ENCODE measurements around the gene CDC42BPG. TPM values are rescaled to one million over a fixed set of nuclear protein-coding genes. Genes with fewer than 3 reads are reported as not detected.

CDC42BPG gene
- total and polyA plus RNA-seq, 10 of the 15 experiments (the other 5 are each of a cell fraction or from before 2014, with no cell fraction given), result 0.02 to 1.3 (median 0.09) TPM; not detected in 1

DNA sequence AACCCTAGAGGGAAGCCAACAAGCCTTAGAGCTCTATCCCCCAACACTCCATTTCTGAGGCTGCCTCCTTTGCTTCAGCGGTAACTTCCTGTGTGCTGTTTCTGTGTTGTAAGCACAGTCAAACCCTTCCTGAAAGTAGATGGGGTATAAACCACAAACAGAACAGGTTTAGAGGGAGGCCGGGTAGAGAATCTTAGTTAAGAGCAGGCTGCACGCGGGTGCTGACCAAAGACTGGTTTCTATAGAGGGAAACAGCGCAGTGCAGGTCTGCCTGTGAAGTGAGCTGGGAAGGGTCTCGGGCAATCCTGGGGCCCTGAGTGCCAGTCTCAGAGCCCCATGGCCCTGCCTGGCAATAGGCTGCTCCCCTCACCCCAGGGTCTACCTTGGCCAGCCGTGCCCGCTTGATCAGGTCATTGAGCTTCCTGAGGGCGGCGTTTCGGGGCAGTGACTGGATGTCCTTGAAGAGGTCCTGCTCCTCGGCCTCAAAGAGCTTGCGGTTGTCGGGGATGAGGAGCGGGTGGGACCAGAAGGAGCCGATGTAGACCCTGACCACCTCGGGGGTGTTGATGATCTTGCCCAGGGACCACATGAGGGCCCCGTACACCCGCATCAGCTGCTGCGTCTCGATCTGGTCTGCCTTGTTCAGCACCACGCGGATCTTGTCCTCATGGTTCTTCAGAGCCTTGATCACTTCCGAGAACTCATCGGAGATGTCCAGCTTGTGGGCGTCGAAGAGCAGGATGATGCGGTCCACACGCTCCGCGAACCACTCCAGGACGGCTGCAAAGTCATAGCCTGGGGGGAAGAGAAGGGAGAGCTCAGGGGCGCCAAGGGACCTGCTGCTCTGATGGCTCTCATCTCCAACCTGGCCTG, 15.3 kb upstream of the CDC42BPG start (continued):
- TF ChIP-seq ETV6 (conservative IDR thresholded peaks at IDR 0.05 in 1 of 2, IDR thresholded peaks at IDR 0.05 in 1 of 2; ENCODE audit: borderline replicate concordance in 1 of 2, low read depth in 1 of 2) (peak in 1 of 2 experiments; percentile 99; a peak in 2 of 4 replicates), ZSCAN29 (IDR thresholded peaks at IDR 0.05) (peak; percentile 89), RBBP5 (conservative IDR thresholded peaks at IDR 0.05) (no peak), ZNF384 (IDR thresholded peaks at IDR 0.05; ENCODE audit: borderline replicate concordance, low read depth, low read length) (no peak), EGR1 (IDR thresholded peaks at IDR 0.05; ENCODE audit: borderline replicate concordance in 1 of 2, low read depth in 2 of 2, low read length in 2 of 2) (peak in 1 of 2 experiments; percentile 74; a peak in 2 of 3 replicates), PML (IDR thresholded peaks at IDR 0.05; ENCODE audit: low read length) (no peak), NR2C2 (IDR thresholded peaks at IDR 0.05; ENCODE audit: borderline replicate concordance, control insufficient read depth, insufficient read length, low read depth) (no peak), EED (IDR thresholded peaks at IDR 0.05; ENCODE audit: low read depth) (peak; percentile 97), ZNF217 (IDR thresholded peaks at IDR 0.05) (no peak), FOS (IDR thresholded peaks at IDR 0.05; ENCODE audit: borderline replicate concordance, extremely low read depth, insufficient read length) (no peak), RFX5 (IDR thresholded peaks at IDR 0.05; ENCODE audit: low read depth, low read length) (no peak), SPI1 (IDR thresholded peaks at IDR 0.05; ENCODE audit: borderline replicate concordance, insufficient read depth, low read depth, low read length) (peak; percentile 29; the same call in 1 of the 2 replicates), HCFC1 (IDR thresholded peaks at IDR 0.05; ENCODE audit: low read length) (no peak), CREB1 (IDR thresholded peaks at IDR 0.05; ENCODE audit: low read depth) (no peak), HDAC6 (IDR thresholded peaks at IDR 0.05; ENCODE audit: unreplicated experiment) (no peak), ZBTB4 (CRISPR knock-in tag; IDR thresholded peaks at IDR 0.05) (no peak), ZNF622 (IDR thresholded peaks at IDR 0.05) (no peak), BCL11A (IDR thresholded peaks at IDR 0.05; ENCODE audit: low read depth, low read length) (peak; percentile 92), TCF7 (IDR thresholded peaks at IDR 0.05; ENCODE audit: borderline replicate concordance) (no peak), POLR2AphosphoS5 (IDR thresholded peaks at IDR 0.05; ENCODE audit: low read length) (peak; percentile 75), LARP7 (IDR thresholded peaks at IDR 0.05) (peak; percentile 75), ELK1 (IDR thresholded peaks at IDR 0.05; ENCODE audit: low read depth, low read length) (no peak), EP300 (IDR thresholded peaks at IDR 0.05; ENCODE audit: borderline replicate concordance in 1 of 2, control insufficient read depth in 1 of 2, low read depth in 2 of 2, low read length in 2 of 2) (peak; percentile 80 to 92), MTA2 (IDR thresholded peaks at IDR 0.05; ENCODE audit: low read depth) (peak; percentile 83), BCL3 (IDR thresholded peaks at IDR 0.05; ENCODE audit: borderline replicate concordance, insufficient read depth, low read depth, low read length, poor library complexity, severe bottlenecking) (peak; percentile 92)
